IMR-90 (cell line): ENCODE measurements around the gene SEZ6L. TPM values are rescaled to one million over a fixed set of nuclear protein-coding genes. Genes with fewer than 3 reads are reported as not detected.

Experiments
- ATAC-seq: fragments of 200-7000 bp; cut with Tn5 transposase; 2 replicates; pipeline ENCODE4 v1.9.1; 2020; ENCODE audit warnings: low read depth, mild to moderate bottlenecking, moderate library complexity
- BruUV-seq: library from RNA; stranded (reverse); fragments of 400-500 nt; replicated peaks from 2 replicates; lab custom pipeline; 2021; lab: Mats Ljungman, UMichigan
- CTCF ChIA-PET: fragments of 300-600 bp; formaldehyde crosslinking; extraction: SDS; loops from one replicate; lab custom pipeline; 2021; ENCODE audit warnings: antibody characterized with exemption; lab: Yijun Ruan, JAX
- POLR2A ChIA-PET: fragments of 300-600 bp; sonication (Branson Sonifier 250); formaldehyde crosslinking; loops from one replicate; lab custom pipeline; 2022; ENCODE audit warnings: antibody characterized with exemption; ENCODE audit not compliant: unreplicated experiment; lab: Charles Lee
- DNase-seq: peaks from one replicate; pipeline ENCODE4 v3.0.0; 2013
- H2AFZ ChIP-seq: replicated peaks from 2 replicates; pipeline ENCODE3; 2013; ENCODE audit warnings: low read length, mild to moderate bottlenecking; ENCODE audit not compliant: poor library complexity
- H2AK5ac ChIP-seq: 2 replicates; pipeline ENCODE4 v1.6.1; 2013; ENCODE audit warnings: low read depth, low read length, inconsistent platforms
- H2AK9ac ChIP-seq: replicated peaks from 2 replicates; pipeline ENCODE3; 2013; ENCODE audit warnings: mild to moderate bottlenecking, low read depth, low read length, moderate library complexity; ENCODE audit not compliant: poor library complexity
- H2BK120ac ChIP-seq: 2 replicates; pipeline ENCODE4 v1.6.1; 2013; ENCODE audit warnings: low read depth, low read length, inconsistent platforms
- H2BK15ac ChIP-seq: 3 replicates; pipeline ENCODE4 v1.6.1; 2013; ENCODE audit warnings: low read depth, low read length, inconsistent platforms
- H2BK20ac ChIP-seq: 2 replicates; pipeline ENCODE4 v1.6.1; 2013; ENCODE audit warnings: low read depth, mild to moderate bottlenecking, inconsistent platforms, low read length, moderate library complexity
- H2BK5ac ChIP-seq: 2 replicates; pipeline ENCODE4 v1.6.1; 2013; ENCODE audit warnings: mild to moderate bottlenecking, low read depth, low read length, inconsistent platforms; ENCODE audit not compliant: poor library complexity, severe bottlenecking
- H3K14ac ChIP-seq: replicated peaks from 2 replicates; pipeline ENCODE4 v1.6.1; 2013; ENCODE audit warnings: low read depth, low read length, inconsistent platforms
- H3K18ac ChIP-seq: 2 replicates; pipeline ENCODE4 v1.6.1; 2013; ENCODE audit warnings: low read depth, low read length, control low read depth
- H3K23ac ChIP-seq: 2 replicates; pipeline ENCODE4 v1.6.1; 2013; ENCODE audit warnings: low read depth, low read length, inconsistent platforms
- H3K27ac ChIP-seq: 2 replicates; pipeline ENCODE4 v1.5.1; 2013; ENCODE audit warnings: mild to moderate bottlenecking, control low read depth, low read length; ENCODE audit not compliant: insufficient read depth
- H3K27me3 ChIP-seq: 2 replicates; pipeline ENCODE4 v1.6.1; 2013; ENCODE audit warnings: low read length; ENCODE audit not compliant: control insufficient read depth, insufficient read depth
- H3K36me3 ChIP-seq: 2 replicates; pipeline ENCODE4 v1.6.1; 2013; ENCODE audit warnings: low read length, mixed read lengths; ENCODE audit not compliant: control insufficient read depth, insufficient read depth
- H3K4ac ChIP-seq: 2 replicates; pipeline ENCODE4 v1.6.1; 2013; ENCODE audit warnings: low read depth, low read length, inconsistent platforms
- H3K4me1 ChIP-seq: 2 replicates; pipeline ENCODE4 v1.6.1; 2013; ENCODE audit warnings: low read length, mixed read lengths; ENCODE audit not compliant: control insufficient read depth, insufficient read depth
- H3K4me2 ChIP-seq: 2 replicates; pipeline ENCODE4 v1.6.1; 2013; ENCODE audit warnings: low read depth, mild to moderate bottlenecking, control low read depth, low read length, moderate library complexity
- H3K4me3 ChIP-seq: 2 replicates; pipeline ENCODE4 v1.5.1; 2013; ENCODE audit warnings: low read depth, mild to moderate bottlenecking, control low read depth, low read length, moderate library complexity; ENCODE audit not compliant: insufficient read depth
- H3K56ac ChIP-seq: 2 replicates; pipeline ENCODE4 v1.6.1; 2013; ENCODE audit warnings: low read length, inconsistent platforms; ENCODE audit not compliant: insufficient read depth; ENCODE audit errors: extremely low read depth
- H3K79me1 ChIP-seq, 2 experiments: 2 replicates each; pipeline ENCODE4 v1.6.1; 2013; ENCODE audit warnings: low read length in 2 of 2, inconsistent platforms in 1 of 2, low read depth in 1 of 2
- H3K9ac ChIP-seq: 2 replicates; pipeline ENCODE4 v1.6.1; 2013; ENCODE audit warnings: low read depth, low read length, control low read depth
- H3K9me1 ChIP-seq: 2 replicates; pipeline ENCODE4 v1.6.1; 2013; ENCODE audit warnings: low read length, inconsistent platforms; ENCODE audit not compliant: insufficient read depth
- H3K9me3 ChIP-seq: 2 replicates; pipeline ENCODE4 v1.6.1; 2013; ENCODE audit warnings: low read length; ENCODE audit not compliant: control insufficient read depth, insufficient read depth
- H4K20me1 ChIP-seq: 2 replicates; pipeline ENCODE4 v1.6.1; 2013; ENCODE audit warnings: low read length, inconsistent platforms; ENCODE audit not compliant: insufficient read depth
- H4K5ac ChIP-seq: 2 replicates; pipeline ENCODE4 v1.6.1; 2013; ENCODE audit warnings: mild to moderate bottlenecking, low read depth, low read length, control low read depth
- H4K8ac ChIP-seq, 2 experiments: 2 replicates each; pipeline ENCODE4 v1.6.1; 2013; ENCODE audit warnings: low read depth in 2 of 2, low read length in 2 of 2, control low read depth in 1 of 2, inconsistent platforms in 1 of 2
- H4K91ac ChIP-seq: 2 replicates; pipeline ENCODE4 v1.6.1; 2013; ENCODE audit warnings: low read depth, low read length, inconsistent platforms; ENCODE audit not compliant: insufficient read depth
- BHLHE40 ChIP-seq: fragments of 150-350 bp; IDR thresholded peaks from 2 replicates; pipeline ENCODE4 v1.6.1; 2016; ENCODE audit warnings: mild to moderate bottlenecking, low read depth, low read length
- CEBPB ChIP-seq: IDR thresholded peaks from 2 replicates; pipeline ENCODE4 v1.6.1; 2012; ENCODE audit warnings: low read depth, low read length, improper control_type of control experiment
- CHD1 ChIP-seq: IDR thresholded peaks from 2 replicates; pipeline ENCODE4 v1.6.1; 2012; ENCODE audit warnings: low read depth, low read length, improper control_type of control experiment
- FOS ChIP-seq: fragments of 150-350 bp; IDR thresholded peaks from 2 replicates; pipeline ENCODE4 v1.6.1; 2016; ENCODE audit warnings: low read depth, low read length
- MAFK ChIP-seq: IDR thresholded peaks from 2 replicates; pipeline ENCODE4 v1.6.1; 2012; ENCODE audit warnings: low read depth, low read length, improper control_type of control experiment
- MAZ ChIP-seq: IDR thresholded peaks from 2 replicates; pipeline ENCODE4 v1.6.1; 2012; ENCODE audit warnings: low read depth, mild to moderate bottlenecking, low read length, improper control_type of control experiment, moderate library complexity, borderline replicate concordance
- MXI1 ChIP-seq: IDR thresholded peaks from 2 replicates; pipeline ENCODE4 v1.6.1; 2012; ENCODE audit warnings: low read depth, mild to moderate bottlenecking, low read length, moderate library complexity, borderline replicate concordance
- NFE2L2 ChIP-seq: fragments of 150-350 bp; IDR thresholded peaks from 2 replicates; pipeline ENCODE4 v1.6.1; 2016; ENCODE audit warnings: low read depth, mild to moderate bottlenecking, low read length
- POLR2A ChIP-seq: IDR thresholded peaks from 2 replicates; pipeline ENCODE4 v1.6.1; 2012; ENCODE audit warnings: mild to moderate bottlenecking, low read depth, low read length
- RAD21 ChIP-seq: IDR thresholded peaks from 2 replicates; pipeline ENCODE4 v1.6.1; 2012; ENCODE audit warnings: low read length, improper control_type of control experiment
- RCOR1 ChIP-seq: IDR thresholded peaks from 2 replicates; pipeline ENCODE4 v1.6.1; 2012; ENCODE audit warnings: mild to moderate bottlenecking, low read length, improper control_type of control experiment; ENCODE audit not compliant: insufficient replicate concordance
- RFX5 ChIP-seq: IDR thresholded peaks from 2 replicates; pipeline ENCODE4 v1.8.0; 2012; ENCODE audit warnings: low read depth, mild to moderate bottlenecking, low read length, moderate library complexity
- SMC3 ChIP-seq: fragments of 150-350 bp; IDR thresholded peaks from 2 replicates; pipeline ENCODE4 v1.6.1; 2016; ENCODE audit warnings: low read depth, mild to moderate bottlenecking, antibody characterized with exemption, low read length, moderate library complexity
- WGBS, 2 experiments: methylation state at CpG; one replicate each; pipeline versions ENCODE4 v1.1.5 to v1.1.7; 2013; ENCODE audit warnings: missing lambda C conversion rate in 2 of 2; ENCODE audit not compliant: insufficient read length in 1 of 2; ENCODE audit errors: extremely low coverage in 2 of 2; 5-methylcytosine and 5-hydroxymethylcytosine counted together
- dilution Hi-C: fragments of 300-500 bp; cut with HindIII; formaldehyde crosslinking; loops from one replicate; pipeline ENCODE4 v1.14.3; 2018; ENCODE audit warnings: low sequenced_read_pairs; ENCODE audit not compliant: unreplicated experiment
- in situ Hi-C: fragments of 300-500 bp; cut with MboI; formaldehyde crosslinking; loops from 3 replicates; pipeline ENCODE4 v1.14.3; 2019; ENCODE audit warnings: low sequenced_read_pairs, inconsistent platforms, mixed read lengths
- intact Hi-C: fragments of 100-400 bp; cut with micrococcal nuclease; formaldehyde crosslinking; loops from 2 replicates; pipeline ENCODE4 v1.10.0; 2022
- polyA plus RNA-seq, 3 experiments: library from polyadenylated mRNA; depleted of rRNA; stranded (reverse); fragments of >200 nt; gene quantifications; 2 replicates each; pipeline ENCODE4 v1.2.3, GENCODE V29; 2012; ENCODE audit warnings: low replicate concordance in 1 of 3
- total RNA-seq: library from RNA; depleted of rRNA; stranded (reverse); fragments of >200 nt; gene quantifications from 2 replicates; pipeline ENCODE4 v1.2.3, GENCODE V29; 2012
- TF ChIP-seq, protein P1 (sequence below): fragments of 150-350 bp; IDR thresholded peaks from 2 replicates; pipeline ENCODE4 v1.6.1; 2017; ENCODE audit warnings: mild to moderate bottlenecking, antibody characterized with exemption, low read length, low read depth
- TF ChIP-seq, protein P2 (sequence below): conservative IDR thresholded peaks from 2 replicates; pipeline ENCODE4 v1.5.1; 2012; ENCODE audit warnings: mild to moderate bottlenecking, low read depth, low read length, improper control_type of control experiment
- TF ChIP-seq, protein P3 (sequence below): fragments of 150-350 bp; IDR thresholded peaks from 2 replicates; pipeline ENCODE4 v1.6.1; 2016; ENCODE audit warnings: low read depth, mild to moderate bottlenecking, low read length, moderate library complexity, borderline replicate concordance

The SEZ6L gene
- total and polyA plus RNA-seq, 2 of the 4 experiments (the other 2 are of a cell fraction), result not detected

DNA sequence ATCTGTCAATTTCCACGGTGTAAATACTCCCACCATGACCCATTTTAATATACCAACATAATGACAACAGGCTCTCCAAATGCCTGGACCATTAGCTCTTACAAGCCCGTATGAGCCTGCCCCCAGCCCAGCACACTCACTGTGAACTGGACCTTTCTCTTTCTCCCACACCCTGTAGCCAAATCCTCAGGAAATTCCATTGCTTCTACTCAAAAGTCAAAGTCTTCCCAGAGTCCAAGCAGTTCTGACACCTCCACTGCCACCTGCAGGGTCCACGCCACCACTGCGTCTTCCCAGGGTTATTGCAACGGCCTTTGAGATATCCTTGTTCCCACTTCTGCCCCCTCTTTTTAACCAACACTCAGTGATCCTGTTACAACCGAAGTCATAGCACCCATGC lies 149.7 kb downstream of the SEZ6L start:
- no peak for ATAC-seq
- in situ Hi-C loops, result no loop called here
- H3K14ac ChIP-seq, result no peak overlapping the region
- H3K4me1 ChIP-seq, result peaks cover 3% of the 10 kb centered on the region
- DNase-seq, result no peak
- no peak overlapping the region for H3K23ac ChIP-seq
- no peak overlapping the region for H4K5ac ChIP-seq
- no peaks in the 10 kb centered on the region for H4K20me1 ChIP-seq
- no peaks in the 10 kb centered on the region for H3K36me3 ChIP-seq
- no peak overlapping the region for H3K9ac ChIP-seq
- no peak overlapping the region for H3K27ac ChIP-seq
- no peak overlapping the region for H2AK5ac ChIP-seq
- H3K4me3 ChIP-seq, result no peak overlapping the region
- H4K8ac ChIP-seq, result no peak overlapping the region
- BruUV-seq, result no TSS peak
- no peak overlapping the region for H2BK15ac ChIP-seq
- CTCF ChIA-PET, result no interaction called here
- H2AFZ ChIP-seq, result no peak overlapping the region
- no peaks in the 10 kb centered on the region for H3K79me1 ChIP-seq
- no peaks in the 10 kb centered on the region for H3K9me1 ChIP-seq
- H2AK9ac ChIP-seq, result no peak overlapping the region
- H3K9me3 ChIP-seq, result no peaks in the 10 kb centered on the region
- POLR2A ChIA-PET, result no interaction called here
- WGBS, 2 experiments, result 34% methylated on average over 6 of the region's 6 CpGs; no CpG with 5 or more reads in 1 of the 2 experiments
- H3K18ac ChIP-seq, result no peak overlapping the region
- no peak overlapping the region for H3K4ac ChIP-seq
- H2BK120ac ChIP-seq, result no peak overlapping the region
- no peak overlapping the region for H3K56ac ChIP-seq
- dilution Hi-C loops, result no loop called here
- H4K91ac ChIP-seq, result no peak overlapping the region
- no peak for TF ChIP-seq RCOR1
- TF ChIP-seq RAD21, result no peak
- TF ChIP-seq FOS, result no peak
- no peak for TF ChIP-seq RFX5
- TF ChIP-seq, protein P1, sequence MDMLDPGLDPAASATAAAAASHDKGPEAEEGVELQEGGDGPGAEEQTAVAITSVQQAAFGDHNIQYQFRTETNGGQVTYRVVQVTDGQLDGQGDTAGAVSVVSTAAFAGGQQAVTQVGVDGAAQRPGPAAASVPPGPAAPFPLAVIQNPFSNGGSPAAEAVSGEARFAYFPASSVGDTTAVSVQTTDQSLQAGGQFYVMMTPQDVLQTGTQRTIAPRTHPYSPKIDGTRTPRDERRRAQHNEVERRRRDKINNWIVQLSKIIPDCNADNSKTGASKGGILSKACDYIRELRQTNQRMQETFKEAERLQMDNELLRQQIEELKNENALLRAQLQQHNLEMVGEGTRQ, result no peak
- TF ChIP-seq MXI1, result no peak
- no peak for TF ChIP-seq MAZ
- TF ChIP-seq MAFK, result no peak
- no peak for TF ChIP-seq NFE2L2
- TF ChIP-seq, protein P2, sequence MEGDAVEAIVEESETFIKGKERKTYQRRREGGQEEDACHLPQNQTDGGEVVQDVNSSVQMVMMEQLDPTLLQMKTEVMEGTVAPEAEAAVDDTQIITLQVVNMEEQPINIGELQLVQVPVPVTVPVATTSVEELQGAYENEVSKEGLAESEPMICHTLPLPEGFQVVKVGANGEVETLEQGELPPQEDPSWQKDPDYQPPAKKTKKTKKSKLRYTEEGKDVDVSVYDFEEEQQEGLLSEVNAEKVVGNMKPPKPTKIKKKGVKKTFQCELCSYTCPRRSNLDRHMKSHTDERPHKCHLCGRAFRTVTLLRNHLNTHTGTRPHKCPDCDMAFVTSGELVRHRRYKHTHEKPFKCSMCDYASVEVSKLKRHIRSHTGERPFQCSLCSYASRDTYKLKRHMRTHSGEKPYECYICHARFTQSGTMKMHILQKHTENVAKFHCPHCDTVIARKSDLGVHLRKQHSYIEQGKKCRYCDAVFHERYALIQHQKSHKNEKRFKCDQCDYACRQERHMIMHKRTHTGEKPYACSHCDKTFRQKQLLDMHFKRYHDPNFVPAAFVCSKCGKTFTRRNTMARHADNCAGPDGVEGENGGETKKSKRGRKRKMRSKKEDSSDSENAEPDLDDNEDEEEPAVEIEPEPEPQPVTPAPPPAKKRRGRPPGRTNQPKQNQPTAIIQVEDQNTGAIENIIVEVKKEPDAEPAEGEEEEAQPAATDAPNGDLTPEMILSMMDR, result no peak
- TF ChIP-seq CHD1, result no peak
- TF ChIP-seq, protein P3, sequence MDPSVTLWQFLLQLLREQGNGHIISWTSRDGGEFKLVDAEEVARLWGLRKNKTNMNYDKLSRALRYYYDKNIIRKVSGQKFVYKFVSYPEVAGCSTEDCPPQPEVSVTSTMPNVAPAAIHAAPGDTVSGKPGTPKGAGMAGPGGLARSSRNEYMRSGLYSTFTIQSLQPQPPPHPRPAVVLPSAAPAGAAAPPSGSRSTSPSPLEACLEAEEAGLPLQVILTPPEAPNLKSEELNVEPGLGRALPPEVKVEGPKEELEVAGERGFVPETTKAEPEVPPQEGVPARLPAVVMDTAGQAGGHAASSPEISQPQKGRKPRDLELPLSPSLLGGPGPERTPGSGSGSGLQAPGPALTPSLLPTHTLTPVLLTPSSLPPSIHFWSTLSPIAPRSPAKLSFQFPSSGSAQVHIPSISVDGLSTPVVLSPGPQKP, result no peak
- no peak for TF ChIP-seq SMC3
- TF ChIP-seq CEBPB, result no peak
- no peak for TF ChIP-seq POLR2A
- no peak for TF ChIP-seq BHLHE40
- H3K4me2 ChIP-seq, result no peak overlapping the region
- no peak overlapping the region for H2BK5ac ChIP-seq
- H2BK20ac ChIP-seq, result no peak overlapping the region
- peaks cover under 1% of the 10 kb centered on the region; the same call in 1 of the 2 replicates for H3K27me3 ChIP-seq
- intact Hi-C loops, result no loop called here
